Germinal center (tissue), 1 donor: Measurements from ENCODE around the gene DIO3.

ENCODE experiments used
- DNase-seq: peaks from one replicate; pipeline ENCODE4 v3.0.0; 2012; ENCODE audit warnings: mixed read lengths, low spot score

DIO3 gene

GRCh38 chr14:101598571-101599233 lies 37.4 kb downstream of the DIO3 start:
- no peak for DNase-seq

GRCh38 chr14:101599234-101599885 lies 38.1 kb downstream of the DIO3 start:
- DNase-seq: no peak

GRCh38 chr14:101600336-101600890 lies 39.1 kb downstream of the DIO3 start:
- no peak for DNase-seq

- DNase-seq: no peak
Measured at GRCh38 chr14:101600891-101601605, 39.8 kb downstream of the DIO3 start.

- no peak for DNase-seq
Measured at GRCh38 chr14:101601606-101602465, 40.5 kb downstream of the DIO3 start.

GRCh38 chr14:101602466-101602840 lies 41.2 kb downstream of the DIO3 start:
- DNase-seq: no peak

GRCh38 chr14:101603096-101603495 lies 41.8 kb downstream of the DIO3 start:
- DNase-seq: no peak

GRCh38 chr14:101604228-101604934 lies 43.1 kb downstream of the DIO3 start:
- no peak for DNase-seq

GRCh38 chr14:101604935-101605780 lies 43.9 kb downstream of the DIO3 start:
- DNase-seq: no peak

GRCh38 chr14:101605836-101606235 lies 44.5 kb downstream of the DIO3 start:
- no peak for DNase-seq
